ENCODE results near the gene DMKN. TPM values are rescaled to one million over a fixed set of nuclear protein-coding genes. Genes with fewer than 3 reads are reported as not detected.

DMKN gene
- total and polyA plus RNA-seq, 2 of the 8 experiments (the other 6 are each of a cell fraction or from before 2014, with no cell fraction given): 290 to 330 TPM

DNA sequence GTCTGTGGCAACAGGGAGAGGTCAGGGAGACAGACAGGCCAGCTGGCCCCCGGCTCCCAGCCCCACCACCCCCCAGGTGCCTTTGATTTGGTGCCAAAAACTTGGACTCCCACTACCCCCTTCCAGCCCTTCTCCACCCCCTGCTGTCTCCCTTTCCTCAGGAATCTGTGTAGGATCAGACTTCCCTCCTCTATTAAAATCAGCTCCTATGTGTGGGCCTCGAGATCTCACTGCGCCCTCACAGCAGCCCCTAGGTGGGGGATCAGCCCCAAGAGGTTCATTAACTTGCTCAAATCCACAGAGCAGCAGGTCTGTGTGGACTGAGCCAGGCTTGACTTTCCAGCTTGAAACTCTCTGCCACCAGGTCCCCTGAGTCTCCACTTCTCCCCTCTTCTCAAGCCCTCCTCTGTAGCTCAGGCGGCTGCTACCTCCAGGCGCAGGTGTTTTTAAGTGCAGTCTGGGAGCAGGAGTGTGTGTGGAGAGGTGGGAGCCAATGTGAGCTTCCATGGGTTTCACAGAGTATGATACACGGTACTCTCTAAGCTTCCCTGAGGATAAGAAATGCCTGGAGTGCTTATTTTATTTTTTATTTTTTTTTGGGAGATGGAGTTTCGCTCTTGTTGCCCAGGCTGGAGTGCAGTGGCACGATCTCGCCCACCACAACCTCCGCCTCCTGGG, 21.5 kb upstream of the DMKN start (continued):
- TF ChIP-seq USF2 (IDR thresholded peaks at IDR 0.05; ENCODE audit: low read length) (no peak), SAP30 (IDR thresholded peaks at IDR 0.05; ENCODE audit: insufficient read depth, insufficient replicate concordance, low read length) (no peak), ZNF274 (IDR thresholded peaks at IDR 0.05; ENCODE audit: borderline replicate concordance, extremely low read depth, low read length) (no peak), CREB1 (IDR thresholded peaks at IDR 0.05) (no peak), SIN3A (conservative IDR thresholded peaks at IDR 0.05 in 1 of 2, IDR thresholded peaks at IDR 0.05 in 1 of 2; ENCODE audit: low read depth in 1 of 2, low read length in 2 of 2) (no peak), SP4 (IDR thresholded peaks at IDR 0.05; ENCODE audit: low read length) (no peak), GABPA (IDR thresholded peaks at IDR 0.05; ENCODE audit: borderline replicate concordance, insufficient read depth, low read length) (no peak)

Data from H1 (cell line).